SH-SY5Y (cell line): ENCODE data around the gene RAB39A.

Experiments used
- GATA2 ChIP-seq: IDR thresholded peaks from 2 replicates; pipeline ENCODE4 v1.6.1; 2011; ENCODE audit warnings: mild to moderate bottlenecking, low read depth, low read length
- GATA3 ChIP-seq: IDR thresholded peaks from 2 replicates; pipeline ENCODE4 v1.6.1; 2011; ENCODE audit warnings: low read depth, mild to moderate bottlenecking, low read length, moderate library complexity

Gene RAB39A

DNA sequence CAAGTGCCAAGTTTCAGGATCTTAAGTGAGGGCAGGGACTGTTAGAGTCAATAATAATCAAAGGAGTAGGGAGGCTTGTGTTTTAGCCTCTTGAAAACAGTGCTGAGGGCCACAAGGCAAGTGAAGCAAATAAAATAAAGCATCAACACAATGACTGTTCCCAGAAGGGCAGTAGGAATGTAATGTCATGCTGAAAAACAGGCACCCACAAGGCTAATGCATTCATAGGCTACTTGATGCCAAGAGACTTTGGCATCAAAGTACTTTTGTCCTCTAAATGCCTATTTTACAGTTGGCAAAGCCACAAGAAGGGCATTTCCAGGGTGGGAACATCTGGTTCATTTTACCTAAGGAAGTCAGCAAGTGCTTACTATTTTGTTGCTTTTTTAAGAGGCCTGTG lies 22.9 kb downstream of the RAB39A start:
- TF ChIP-seq GATA3 = no peak
- TF ChIP-seq GATA2 = no peak

- TF ChIP-seq GATA2 (no peak), GATA3 (no peak)
Measured at GRCh38 chr11:107953446-107953845, 25.2 kb downstream of the RAB39A start.

- TF ChIP-seq GATA3 = peak; percentile 83
- TF ChIP-seq GATA2 = peak; percentile 85
Measured at GRCh38 chr11:107956543-107956942, 28.3 kb downstream of the RAB39A start.

- TF ChIP-seq GATA3 (peak; percentile 98), GATA2 (peak; percentile 99)
Measured at GRCh38 chr11:107957109-107957588, 28.9 kb downstream of the RAB39A start.

GRCh38 chr11:107961480-107961879 lies 33.2 kb downstream of the RAB39A start:
- TF ChIP-seq GATA2 (no peak), GATA3 (no peak)

- no peak for TF ChIP-seq GATA2
- no peak for TF ChIP-seq GATA3
Measured at GRCh38 chr11:107962181-107962580, 33.9 kb downstream of the RAB39A start.

DNA sequence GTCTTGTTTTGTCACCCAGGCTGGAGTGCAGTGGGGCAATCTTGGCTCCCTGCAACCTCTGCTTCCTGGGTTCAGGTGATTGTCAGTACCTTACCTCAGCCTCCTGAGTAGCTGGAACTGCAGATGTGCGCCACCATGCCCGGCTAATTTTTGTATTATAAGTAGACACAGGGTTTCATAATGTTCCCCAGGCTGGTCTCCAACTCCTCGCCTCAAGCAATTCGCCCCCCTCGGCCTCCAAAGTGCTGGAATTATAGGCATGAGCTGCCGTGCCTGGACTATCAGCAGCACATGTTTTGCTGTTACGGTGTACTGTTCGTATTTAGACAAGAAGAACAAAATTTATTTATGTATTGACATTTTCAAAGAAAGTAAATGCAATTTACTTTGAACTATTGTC lies 34.8 kb downstream of the RAB39A start:
- TF ChIP-seq GATA3 (no peak), GATA2 (no peak)

DNA sequence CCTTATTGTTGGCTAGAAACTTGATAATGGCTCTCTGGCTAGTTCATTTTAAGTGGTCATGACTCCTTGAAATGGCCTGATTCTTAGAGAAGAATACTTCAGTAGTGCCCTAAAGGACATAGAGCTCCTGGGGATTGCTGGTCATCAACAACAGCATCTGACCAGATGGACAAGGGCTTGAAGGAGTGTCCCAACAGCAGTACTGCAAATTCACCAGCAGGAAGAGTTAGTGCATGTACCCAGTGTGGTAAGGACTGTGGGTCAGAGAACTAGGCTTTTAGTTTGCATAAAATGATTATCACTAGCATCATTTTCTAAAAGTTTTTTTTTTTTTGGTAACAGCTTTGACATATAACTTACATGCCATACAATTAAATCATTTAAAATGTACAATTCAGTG lies 41.0 kb downstream of the RAB39A start:
- TF ChIP-seq GATA3 = no peak
- no peak for TF ChIP-seq GATA2

DNA sequence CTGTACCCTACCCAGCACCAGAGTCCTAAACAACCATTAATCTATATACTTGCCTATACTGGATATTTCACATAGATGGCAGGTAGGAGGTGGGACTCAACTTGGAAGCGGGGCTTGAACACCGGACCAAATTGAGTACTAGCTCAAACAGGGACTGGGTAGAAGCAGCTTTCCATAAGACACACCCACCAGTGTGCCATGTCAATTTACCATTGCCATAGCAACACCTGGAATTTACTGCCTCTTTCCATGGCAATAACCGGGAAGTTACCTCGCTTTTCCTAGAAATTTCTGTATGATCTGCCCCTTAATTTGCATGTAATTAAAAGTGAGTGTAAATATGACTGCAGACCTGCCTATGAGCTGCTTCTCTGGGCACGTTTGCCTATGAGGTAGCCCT lies 41.8 kb downstream of the RAB39A start:
- TF ChIP-seq GATA3 (no peak), GATA2 (no peak)

- TF ChIP-seq GATA2 (no peak), GATA3 (no peak)
Measured at GRCh38 chr11:107973641-107974040, 45.4 kb downstream of the RAB39A start.

GRCh38 chr11:107988397-107989158 lies 60.3 kb downstream of the RAB39A start:
- TF ChIP-seq GATA3 = no peak
- no peak for TF ChIP-seq GATA2

GRCh38 chr11:107991868-107992414 lies 63.7 kb downstream of the RAB39A start:
- TF ChIP-seq GATA2 = no peak
- TF ChIP-seq GATA3 = no peak

GRCh38 chr11:107996006-107996776 lies 67.9 kb downstream of the RAB39A start:
- TF ChIP-seq GATA3 = no peak
- no peak for TF ChIP-seq GATA2

- TF ChIP-seq GATA2 = no peak
- TF ChIP-seq GATA3 = no peak
Measured at GRCh38 chr11:107998761-107999160, 70.5 kb downstream of the RAB39A start.

DNA sequence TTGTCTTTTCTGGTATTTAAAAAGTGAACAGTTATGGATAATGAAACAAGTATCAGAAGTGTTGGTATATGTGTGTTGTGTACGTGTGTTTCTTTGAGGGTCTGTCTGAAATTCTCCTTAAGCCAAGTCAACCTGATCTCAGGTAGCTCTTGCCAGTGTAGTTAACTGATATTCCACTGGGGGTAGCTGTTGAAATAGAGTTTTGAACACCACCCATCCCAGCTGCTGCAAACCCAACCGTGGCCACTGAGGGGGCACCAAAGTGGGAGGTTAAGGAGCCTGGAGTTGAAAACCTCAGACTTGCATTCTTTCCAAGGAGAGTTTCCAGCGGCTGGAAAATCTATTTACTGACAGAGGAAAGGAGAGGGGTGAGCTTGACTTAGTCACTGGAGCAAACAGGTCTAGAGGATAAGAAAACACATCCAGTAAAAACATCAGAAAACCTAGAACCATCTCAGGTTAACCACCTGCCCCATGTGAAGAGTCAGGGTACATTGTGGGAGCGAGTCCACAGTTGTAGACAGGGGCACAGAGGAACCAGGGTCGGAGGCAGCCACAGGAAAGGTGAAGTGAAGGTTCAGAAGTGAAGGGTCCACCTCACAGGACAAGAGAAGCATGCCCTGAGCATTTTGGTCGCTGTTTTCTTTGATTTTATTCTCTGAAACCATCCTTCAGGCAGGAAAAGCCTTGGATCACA lies 71.7 kb downstream of the RAB39A start:
- TF ChIP-seq GATA3 (no peak), GATA2 (no peak)
